ENCODE results near the gene BTBD2. TPM values are rescaled to one million over a fixed set of nuclear protein-coding genes. Genes with fewer than 3 reads are reported as not detected.

Gene BTBD2
- total and polyA plus RNA-seq, 2 experiments from 2014 or later: 23.8 to 130 TPM

- no peak overlapping the region for H3K27ac Mint-ChIP-seq
- Histone ChIP-seq H2AFZ (no peak overlapping the region), H3K36me3 (ENCODE audit: insufficient read depth) (no peaks in the 10 kb centered on the region), H3K79me2 (replicated peaks; ENCODE audit: insufficient read depth) (peaks cover 58% of the 10 kb centered on the region), H3K27ac (ENCODE audit: low read depth) (no peak overlapping the region), H3K9me2 (ENCODE audit: insufficient read depth) (no peaks in the 10 kb centered on the region), H3K4me2 (no peak overlapping the region), H3F3A (replicated peaks; ENCODE audit: low read depth) (no peaks in the 10 kb centered on the region; the same call in 1 of the 2 replicates), H3K4me1 (ENCODE audit: insufficient read depth) (no peaks in the 10 kb centered on the region), H4K20me1 (replicated peaks; ENCODE audit: insufficient read depth) (peaks cover 26% of the 10 kb centered on the region), H3K4me3 (no peak overlapping the region), H3K27me3 (ENCODE audit: insufficient read depth) (no peaks in the 10 kb centered on the region)
- no peak overlapping the region for H3K4me3 Mint-ChIP-seq
- peaks cover 18% of the 10 kb centered on the region for H3K36me3 Mint-ChIP-seq (ENCODE audit: low read depth)
- H3K27me3 Mint-ChIP-seq (ENCODE audit: insufficient read depth, low read depth, poor library complexity): peaks cover 6% of the 10 kb centered on the region
- TF ChIP-seq REST (IDR thresholded peaks at IDR 0.05; ENCODE audit: unreplicated experiment): no peak
- no peak for TF ChIP-seq STAT1 (IDR thresholded peaks at IDR 0.05; ENCODE audit: unreplicated experiment)
- no peak for TF ChIP-seq CREB1 (CRISPR knock-in tag; IDR thresholded peaks at IDR 0.05; ENCODE audit: low read depth)
- no peak for TF ChIP-seq ZNF114 (CRISPR knock-in tag; IDR thresholded peaks at IDR 0.05)
- TF ChIP-seq ETS1 (IDR thresholded peaks at IDR 0.05): no peak
- TF ChIP-seq ZNF331 (CRISPR knock-in tag; IDR thresholded peaks at IDR 0.05; ENCODE audit: low read depth): no peak
- no peak for TF ChIP-seq JUNB (IDR thresholded peaks at IDR 0.05; ENCODE audit: unreplicated experiment)
- H3K4me1 Mint-ChIP-seq: no peaks in the 10 kb centered on the region
- ATAC-seq: no peak
- H3K9me3 Mint-ChIP-seq: no peaks in the 10 kb centered on the region
- DNase-seq (ENCODE audit: low spot score): no peak
Measured at GRCh38 chr19:1970806-1971502, 44.6 kb downstream of the BTBD2 start.

- Histone ChIP-seq H3K4me3 (no peak overlapping the region), H3K4me1 (ENCODE audit: insufficient read depth) (no peaks in the 10 kb centered on the region), H2AFZ (no peak overlapping the region), H3F3A (replicated peaks; ENCODE audit: low read depth) (no peaks in the 10 kb centered on the region; the same call in 1 of the 2 replicates), H3K4me2 (no peak overlapping the region), H3K9me2 (ENCODE audit: insufficient read depth) (no peaks in the 10 kb centered on the region), H3K79me2 (replicated peaks; ENCODE audit: insufficient read depth) (peaks cover 60% of the 10 kb centered on the region), H3K27ac (ENCODE audit: low read depth) (no peak overlapping the region), H4K20me1 (replicated peaks; ENCODE audit: insufficient read depth) (peaks cover 33% of the 10 kb centered on the region), H3K27me3 (ENCODE audit: insufficient read depth) (no peaks in the 10 kb centered on the region), H3K36me3 (ENCODE audit: insufficient read depth) (no peaks in the 10 kb centered on the region)
- ATAC-seq (no peak), DNase-seq (ENCODE audit: low spot score) (no peak)
- Mint-ChIP-seq H3K4me1 (no peaks in the 10 kb centered on the region), H3K36me3 (ENCODE audit: low read depth) (peaks cover 12% of the 10 kb centered on the region), H3K27ac (no peak overlapping the region), H3K4me3 (no peak overlapping the region), H3K9me3 (no peaks in the 10 kb centered on the region), H3K27me3 (ENCODE audit: insufficient read depth, low read depth, poor library complexity) (peaks cover 5% of the 10 kb centered on the region)
- TF ChIP-seq ZNF114 (CRISPR knock-in tag; IDR thresholded peaks at IDR 0.05) (no peak), POLR2AphosphoS5 (IDR thresholded peaks at IDR 0.05; ENCODE audit: low read depth) (no peak), ETS1 (IDR thresholded peaks at IDR 0.05) (no peak), REST (IDR thresholded peaks at IDR 0.05; ENCODE audit: unreplicated experiment) (no peak), EZH2phosphoT487 (IDR thresholded peaks at IDR 0.05; ENCODE audit: unreplicated experiment) (no peak), STAT1 (IDR thresholded peaks at IDR 0.05; ENCODE audit: unreplicated experiment) (no peak), CREB1 (CRISPR knock-in tag; IDR thresholded peaks at IDR 0.05; ENCODE audit: low read depth) (no peak), CTCF (conservative IDR thresholded peaks at IDR 0.05; ENCODE audit: low read depth in 2 of 2) (no peak)
Measured at GRCh38 chr19:1970003-1970805, 45.3 kb downstream of the BTBD2 start.
